SK-N-SH treated with all-trans-retinoic acid at 6 μM for 48 hours (cell line): ENCODE data around the gene CACNA2D3.

Experiments
- BACH2 ChIP-seq: fragments of 250-450 bp; sonication (Bioruptor Pico); IDR thresholded peaks from 2 replicates; pipeline ENCODE4 v1.9.0; 2021; ENCODE audit warnings: mild to moderate bottlenecking, borderline replicate concordance
- CSDC2 ChIP-seq: fragments of 250-450 bp; sonication (Bioruptor Pico); IDR thresholded peaks from 2 replicates; pipeline ENCODE4 v1.5.0; 2020; ENCODE audit warnings: mild to moderate bottlenecking, moderate library complexity
- ESRRG ChIP-seq: fragments of 250-450 bp; sonication (Bioruptor Pico); IDR thresholded peaks from 2 replicates; pipeline ENCODE4 v1.6.1; 2021; ENCODE audit warnings: mild to moderate bottlenecking
- TOX ChIP-seq: fragments of 250-450 bp; sonication (Bioruptor Pico); IDR thresholded peaks from 2 replicates; pipeline ENCODE4 v1.8.0; 2021; ENCODE audit warnings: mild to moderate bottlenecking, moderate library complexity, borderline replicate concordance
- ZFP3 ChIP-seq: fragments of 250-450 bp; sonication (Bioruptor Pico); IDR thresholded peaks from 2 replicates; pipeline ENCODE4 v1.5.0; 2020; ENCODE audit warnings: mild to moderate bottlenecking, moderate library complexity
- ZFP30 ChIP-seq: fragments of 450-650 bp; formaldehyde crosslinking; IDR thresholded peaks from 2 replicates; pipeline ENCODE4 v1.5.0; 2022; ENCODE audit warnings: mild to moderate bottlenecking, moderate library complexity
- ZNF70 ChIP-seq: fragments of 450-650 bp; formaldehyde crosslinking; IDR thresholded peaks from 2 replicates; pipeline ENCODE4 v1.5.0; 2020; ENCODE audit warnings: mild to moderate bottlenecking, moderate library complexity
- TF ChIP-seq, protein P1 (sequence below): fragments of 250-450 bp; sonication (Bioruptor Pico); IDR thresholded peaks from 2 replicates; pipeline ENCODE4 v1.5.1; 2020; ENCODE audit warnings: low read depth, mild to moderate bottlenecking, moderate library complexity
- TF ChIP-seq, protein P2 (sequence below): fragments of 250-450 bp; sonication (Bioruptor Pico); IDR thresholded peaks from 2 replicates; pipeline ENCODE4 v1.8.0; 2021; ENCODE audit warnings: low read depth, mild to moderate bottlenecking, moderate library complexity, borderline replicate concordance

DNA sequence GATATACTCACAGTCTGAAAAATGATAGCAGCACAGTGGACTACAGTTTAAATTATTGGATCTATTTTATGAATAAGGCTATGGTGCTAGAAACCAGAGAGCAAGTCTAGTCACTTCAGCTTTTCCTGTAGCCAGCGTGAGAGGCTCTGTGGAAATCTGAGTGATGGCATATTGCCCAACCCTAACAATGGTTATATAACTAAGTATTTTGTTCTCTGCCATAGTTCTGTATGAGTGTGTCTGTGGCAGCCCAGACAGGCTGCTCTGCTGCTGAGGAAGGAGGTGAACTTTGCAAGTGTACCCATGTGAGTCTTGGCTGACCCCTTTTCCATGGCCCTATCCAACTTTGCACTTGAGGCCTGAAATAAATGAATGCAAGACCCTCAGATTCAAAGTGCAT, 699.9 kb downstream of the CACNA2D3 start:
- TF ChIP-seq ZFP30 (CRISPR knock-in tag) = no peak
- TF ChIP-seq, protein P1, sequence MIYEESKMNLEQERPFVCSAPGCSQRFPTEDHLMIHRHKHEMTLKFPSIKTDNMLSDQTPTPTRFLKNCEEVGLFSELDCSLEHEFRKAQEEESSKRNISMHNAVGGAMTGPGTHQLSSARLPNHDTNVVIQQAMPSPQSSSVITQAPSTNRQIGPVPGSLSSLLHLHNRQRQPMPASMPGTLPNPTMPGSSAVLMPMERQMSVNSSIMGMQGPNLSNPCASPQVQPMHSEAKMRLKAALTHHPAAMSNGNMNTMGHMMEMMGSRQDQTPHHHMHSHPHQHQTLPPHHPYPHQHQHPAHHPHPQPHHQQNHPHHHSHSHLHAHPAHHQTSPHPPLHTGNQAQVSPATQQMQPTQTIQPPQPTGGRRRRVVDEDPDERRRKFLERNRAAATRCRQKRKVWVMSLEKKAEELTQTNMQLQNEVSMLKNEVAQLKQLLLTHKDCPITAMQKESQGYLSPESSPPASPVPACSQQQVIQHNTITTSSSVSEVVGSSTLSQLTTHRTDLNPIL = no peak
- TF ChIP-seq TOX = no peak
- TF ChIP-seq, protein P2, sequence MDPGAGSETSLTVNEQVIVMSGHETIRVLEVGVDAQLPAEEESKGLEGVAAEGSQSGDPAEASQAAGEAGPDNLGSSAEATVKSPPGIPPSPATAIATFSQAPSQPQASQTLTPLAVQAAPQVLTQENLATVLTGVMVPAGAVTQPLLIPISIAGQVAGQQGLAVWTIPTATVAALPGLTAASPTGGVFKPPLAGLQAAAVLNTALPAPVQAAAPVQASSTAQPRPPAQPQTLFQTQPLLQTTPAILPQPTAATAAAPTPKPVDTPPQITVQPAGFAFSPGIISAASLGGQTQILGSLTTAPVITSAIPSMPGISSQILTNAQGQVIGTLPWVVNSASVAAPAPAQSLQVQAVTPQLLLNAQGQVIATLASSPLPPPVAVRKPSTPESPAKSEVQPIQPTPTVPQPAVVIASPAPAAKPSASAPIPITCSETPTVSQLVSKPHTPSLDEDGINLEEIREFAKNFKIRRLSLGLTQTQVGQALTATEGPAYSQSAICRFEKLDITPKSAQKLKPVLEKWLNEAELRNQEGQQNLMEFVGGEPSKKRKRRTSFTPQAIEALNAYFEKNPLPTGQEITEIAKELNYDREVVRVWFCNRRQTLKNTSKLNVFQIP (CRISPR knock-in tag) = no peak
- TF ChIP-seq BACH2 (CRISPR knock-in tag) = no peak
- TF ChIP-seq ZFP3 (CRISPR knock-in tag) = no peak
- TF ChIP-seq ZNF70 (CRISPR knock-in tag) = no peak
- no peak for TF ChIP-seq ESRRG (CRISPR knock-in tag)
- no peak for TF ChIP-seq CSDC2 (CRISPR knock-in tag)
